IPS-15b (cell line): ENCODE results near the gene CPS1.

Experiments used
- H3K27me3 ChIP-seq: one replicate; pipeline ENCODE4 v1.6.1; 2013; ENCODE audit warnings: low read length; ENCODE audit not compliant: control insufficient read depth, insufficient read depth
- H3K36me3 ChIP-seq: one replicate; pipeline ENCODE4 v1.6.1; 2013; ENCODE audit warnings: low read length; ENCODE audit not compliant: control insufficient read depth, insufficient read depth
- H3K4me1 ChIP-seq: one replicate; pipeline ENCODE4 v1.6.1; 2013; ENCODE audit warnings: mild to moderate bottlenecking, low read length; ENCODE audit not compliant: control insufficient read depth, insufficient read depth
- H3K4me3 ChIP-seq: one replicate; pipeline ENCODE4 v1.5.1; 2013; ENCODE audit warnings: low read depth, low read length
- H3K9ac ChIP-seq: one replicate; pipeline ENCODE4 v1.6.1; 2013; ENCODE audit warnings: low read depth, mild to moderate bottlenecking, low read length
- H3K9me3 ChIP-seq: one replicate; pipeline ENCODE4 v1.6.1; 2013; ENCODE audit warnings: mild to moderate bottlenecking, low read length; ENCODE audit not compliant: control insufficient read depth, insufficient read depth

Gene CPS1

GRCh38 chr2:210713122-210713521 is 156.7 kb downstream of the CPS1 start:
- no peak overlapping the region for H3K4me3 ChIP-seq
- H3K4me1 ChIP-seq: peaks cover 5% of the 10 kb centered on the region
- H3K9me3 ChIP-seq: no peaks in the 10 kb centered on the region
- no peaks in the 10 kb centered on the region for H3K36me3 ChIP-seq
- H3K27me3 ChIP-seq: no peaks in the 10 kb centered on the region
- no peak overlapping the region for H3K9ac ChIP-seq

GRCh38 chr2:210715560-210716082 is 159.2 kb downstream of the CPS1 start:
- no peaks in the 10 kb centered on the region for H3K27me3 ChIP-seq
- H3K4me1 ChIP-seq: peaks cover 8% of the 10 kb centered on the region
- H3K36me3 ChIP-seq: no peaks in the 10 kb centered on the region

GRCh38 chr2:210718503-210718902 is 162.1 kb downstream of the CPS1 start:
- no peaks in the 10 kb centered on the region for H3K27me3 ChIP-seq
- H3K9ac ChIP-seq: no peak overlapping the region
- no peaks in the 10 kb centered on the region for H3K9me3 ChIP-seq
- peaks cover 8% of the 10 kb centered on the region for H3K4me1 ChIP-seq
- no peaks in the 10 kb centered on the region for H3K36me3 ChIP-seq
- no peak overlapping the region for H3K4me3 ChIP-seq

More at GRCh38 chr2:210715560-210716082, 159.2 kb downstream of the CPS1 start:
- Histone ChIP-seq H3K9ac (no peak overlapping the region), H3K9me3 (no peaks in the 10 kb centered on the region), H3K4me3 (no peak overlapping the region)

- Histone ChIP-seq H3K9ac (no peak overlapping the region), H3K4me3 (no peak overlapping the region), H3K9me3 (no peaks in the 10 kb centered on the region), H3K36me3 (no peaks in the 10 kb centered on the region), H3K4me1 (peaks cover 8% of the 10 kb centered on the region), H3K27me3 (no peaks in the 10 kb centered on the region)
Observed at GRCh38 chr2:210722092-210722491, 165.7 kb downstream of the CPS1 start.

- Histone ChIP-seq H3K4me1 (no peaks in the 10 kb centered on the region), H3K9ac (no peak overlapping the region), H3K9me3 (no peaks in the 10 kb centered on the region), H3K27me3 (no peaks in the 10 kb centered on the region), H3K36me3 (no peaks in the 10 kb centered on the region), H3K4me3 (no peak overlapping the region)
Observed at GRCh38 chr2:210727549-210727948, 171.2 kb downstream of the CPS1 start.
